Pons (tissue), 1 donor: ENCODE results near the gene TMEM200B.
"Not testable (repeated sequence)": the region's sequence is repeated elsewhere in the genome, so short reads cannot be mapped to it uniquely, and the experiment has no call there.

Experiments
- DNase-seq: peaks from one replicate; pipeline ENCODE4 v3.0.0-alpha.2; 2016; ENCODE audit warnings: low spot score

TMEM200B gene

GRCh38 chr1:29123887-29124365 is at the start of gene TMEM200B:
Gene TMEM200B, minus strand, starts transcription at chr1:29123903. Its CDS starts 2,075 bp downstream, at chr1:29121828.
- no peak for DNase-seq

GRCh38 chr1:29172415-29172939 is 48.8 kb upstream of the TMEM200B start:
- DNase-seq = no peak

DNA sequence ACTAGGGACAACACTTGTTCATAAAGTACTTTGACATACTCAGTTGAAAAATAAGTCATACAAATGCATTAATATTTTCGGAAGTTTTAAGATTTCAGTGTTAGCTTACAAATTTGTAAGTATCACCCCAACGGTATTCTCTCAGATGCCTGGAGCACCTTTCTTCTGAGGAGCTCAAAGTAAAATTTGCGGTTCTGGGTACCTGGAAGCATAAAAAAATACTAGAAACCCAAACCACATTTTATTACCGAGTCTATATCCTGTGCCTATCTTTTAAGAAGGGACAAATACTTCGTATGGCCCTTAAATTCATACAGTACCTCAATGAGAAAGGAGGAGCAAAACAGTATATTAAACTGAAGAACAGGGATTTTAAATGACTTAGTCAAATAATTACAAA is 47.8 kb upstream of the TMEM200B start:
- DNase-seq = no peak

DNA sequence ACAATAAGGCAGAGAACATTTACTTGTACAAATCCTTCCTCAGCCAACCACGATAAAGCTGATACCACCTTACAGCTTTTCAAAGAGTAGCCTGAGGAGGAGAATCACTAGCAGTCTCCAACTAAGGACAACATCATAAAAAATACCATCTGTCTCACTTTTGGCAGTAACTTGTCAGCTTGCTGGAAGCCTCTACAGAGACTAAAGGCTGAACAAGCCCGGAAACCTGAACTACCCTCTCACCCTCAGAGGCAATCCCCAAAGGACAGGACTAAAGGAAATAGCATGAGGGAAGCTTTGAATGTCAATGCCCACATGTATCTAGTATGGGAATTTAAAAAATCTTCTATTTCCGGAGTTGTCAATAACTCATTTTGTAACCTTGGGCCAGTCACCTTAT is 47.4 kb upstream of the TMEM200B start:
- DNase-seq = no peak

DNA sequence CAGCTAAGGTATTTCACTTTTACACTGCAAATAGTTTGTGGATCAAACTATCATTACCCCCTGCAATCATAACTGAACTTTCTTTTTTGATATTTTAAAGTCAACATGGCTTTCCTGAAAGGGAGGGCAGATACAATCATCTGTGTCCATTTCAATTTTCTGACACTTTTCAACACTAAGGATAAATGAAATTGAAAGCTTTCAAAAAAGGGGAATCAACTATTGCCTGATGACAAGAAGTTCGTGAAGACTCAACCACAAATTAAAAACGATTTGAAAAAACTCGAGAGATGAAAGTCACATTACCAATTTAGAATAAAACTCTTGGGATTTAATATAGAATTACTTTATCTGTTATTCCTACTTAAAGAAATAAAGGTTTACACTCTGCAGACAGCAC is 46.3 kb upstream of the TMEM200B start:
- DNase-seq = no peak

GRCh38 chr1:29167904-29168303 is 44.2 kb upstream of the TMEM200B start:
- no peak for DNase-seq

GRCh38 chr1:29166291-29166878 is 42.7 kb upstream of the TMEM200B start:
- no peak for DNase-seq

- no peak for DNase-seq
Measured at GRCh38 chr1:29164588-29164987, 40.9 kb upstream of the TMEM200B start.

DNA sequence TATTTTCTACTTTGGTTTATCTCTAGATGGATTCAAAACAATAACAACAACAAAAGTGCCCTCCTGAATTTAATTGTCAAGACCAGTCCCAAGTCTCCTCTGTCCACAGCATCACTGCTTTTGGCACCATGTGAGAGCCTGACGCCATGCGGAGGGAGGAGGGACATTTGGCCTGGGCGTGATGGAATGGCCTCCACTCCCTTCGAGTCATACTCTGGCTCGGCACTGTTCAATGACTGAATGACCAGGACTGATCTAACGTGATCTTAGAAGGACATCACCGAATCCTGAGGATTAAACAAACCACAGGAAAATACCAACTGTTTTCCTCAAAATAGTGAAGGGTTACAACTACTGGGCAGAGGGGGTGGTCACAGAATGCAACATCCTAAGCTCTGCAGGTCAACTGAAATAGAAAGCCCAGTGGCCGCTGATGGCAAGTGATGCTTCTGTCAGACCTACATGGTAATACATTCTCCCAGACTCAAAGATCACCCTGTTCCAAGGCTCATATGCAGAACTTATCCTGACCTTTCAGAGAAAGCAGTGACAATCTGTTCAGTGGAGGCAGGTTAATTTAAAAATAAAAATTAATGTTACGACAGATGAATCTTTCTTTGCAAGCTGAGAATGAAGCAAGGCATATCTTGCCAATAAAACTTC is 38.9 kb upstream of the TMEM200B start:
- no peak for DNase-seq

GRCh38 chr1:29162025-29162424 is 38.3 kb upstream of the TMEM200B start:
- DNase-seq = no peak

DNA sequence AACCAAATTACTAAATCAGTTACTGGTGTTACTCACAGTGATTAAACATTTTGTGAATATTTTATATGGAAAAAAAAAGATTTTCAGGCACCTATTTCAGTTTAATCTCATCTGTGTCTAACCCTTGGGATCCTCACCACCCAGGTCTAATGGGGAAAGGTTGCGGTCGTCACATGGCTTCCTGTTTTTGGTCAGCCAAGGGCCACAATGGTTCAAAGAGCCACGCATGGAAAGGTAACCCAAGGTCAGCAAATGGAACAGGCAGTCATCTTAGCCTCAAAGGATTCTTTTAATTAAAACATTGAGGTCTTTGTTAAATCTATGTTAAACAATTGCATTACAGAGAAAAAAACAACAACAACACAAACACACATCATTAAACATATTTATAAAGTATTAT is 36.1 kb upstream of the TMEM200B start:
- DNase-seq = no peak

GRCh38 chr1:29157269-29157601 is 33.5 kb upstream of the TMEM200B start:
- DNase-seq = no peak

GRCh38 chr1:29156543-29157268 is 33.0 kb upstream of the TMEM200B start:
- no peak for DNase-seq

DNA sequence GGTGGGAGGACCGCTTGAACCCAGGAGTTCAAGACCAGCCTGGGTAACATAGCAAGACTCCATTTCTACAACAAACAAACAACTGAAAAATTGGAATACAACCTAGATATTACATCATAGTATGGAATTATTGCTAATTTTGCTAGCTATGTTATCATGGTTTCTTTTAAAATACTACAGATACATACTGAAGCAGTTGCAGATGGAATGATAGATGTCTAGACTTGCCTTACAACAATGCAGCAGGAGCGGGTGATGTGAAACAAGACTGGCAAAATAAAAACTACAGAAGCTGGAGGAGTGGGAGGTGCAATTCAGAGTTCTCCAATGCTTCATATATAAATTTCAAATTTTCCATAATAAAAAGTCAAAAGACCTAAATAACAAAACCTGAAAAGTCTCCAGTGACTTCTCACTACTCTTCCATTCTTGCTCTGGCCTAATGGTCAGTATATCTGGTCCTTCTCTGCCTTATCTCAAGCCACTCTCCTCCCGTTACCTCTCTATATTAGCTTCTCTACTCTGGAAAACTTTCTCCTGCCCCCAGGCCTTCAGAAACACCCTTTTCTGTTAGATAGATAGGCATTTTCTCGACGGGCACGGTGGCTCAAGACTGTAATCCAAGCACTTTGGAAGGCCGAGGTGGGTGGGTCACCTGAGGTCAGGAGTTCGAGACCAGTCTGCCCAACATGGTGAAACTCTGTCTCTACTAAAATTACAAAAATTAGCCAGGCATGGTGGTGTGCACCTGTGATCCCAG is 28.5 kb upstream of the TMEM200B start:
- DNase-seq = no peak

- DNase-seq = not testable (repeated sequence)
Measured at GRCh38 chr1:29150346-29150745, 26.6 kb upstream of the TMEM200B start.

DNA sequence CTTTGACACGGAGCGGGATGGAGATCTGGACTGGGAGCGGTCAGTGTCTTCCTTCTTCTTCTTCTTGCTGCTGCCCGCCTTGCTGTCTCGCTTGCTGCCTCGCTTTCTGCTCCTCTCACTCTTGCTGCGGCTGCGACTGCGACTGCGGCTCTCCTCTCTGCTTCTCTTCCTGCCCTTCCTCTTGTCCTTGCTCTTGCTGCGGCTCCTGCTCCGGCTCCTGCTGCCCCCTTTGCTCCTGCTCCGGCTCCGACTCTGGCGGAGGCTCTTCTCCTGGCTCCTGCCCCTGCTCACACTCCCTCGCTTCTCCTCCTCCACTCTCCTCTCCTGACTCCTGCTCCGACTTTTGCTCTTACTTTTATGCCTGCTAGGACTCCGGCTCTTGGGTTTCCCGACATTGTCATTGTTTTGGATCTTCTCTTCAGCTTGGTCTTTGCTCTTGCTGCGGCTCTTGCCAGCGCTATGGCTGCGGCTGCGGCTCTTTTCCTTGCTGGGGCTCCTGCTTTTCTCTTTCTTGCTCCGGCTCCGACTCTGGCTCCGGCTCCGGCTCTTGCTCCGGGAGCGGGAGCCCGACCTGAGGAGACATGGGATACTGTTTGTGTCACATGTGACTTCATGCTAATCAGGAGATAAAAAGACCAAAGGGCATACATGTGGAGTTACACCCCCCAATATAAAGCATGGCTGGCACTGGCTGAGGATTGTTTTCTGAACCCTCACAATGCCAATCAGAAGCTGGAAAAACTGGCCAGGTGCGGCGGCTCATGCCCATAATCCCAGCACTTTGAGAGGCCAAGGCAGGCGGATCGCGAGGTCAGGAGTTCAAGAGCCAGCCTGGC is 25.2 kb upstream of the TMEM200B start:
- no peak for DNase-seq

DNA sequence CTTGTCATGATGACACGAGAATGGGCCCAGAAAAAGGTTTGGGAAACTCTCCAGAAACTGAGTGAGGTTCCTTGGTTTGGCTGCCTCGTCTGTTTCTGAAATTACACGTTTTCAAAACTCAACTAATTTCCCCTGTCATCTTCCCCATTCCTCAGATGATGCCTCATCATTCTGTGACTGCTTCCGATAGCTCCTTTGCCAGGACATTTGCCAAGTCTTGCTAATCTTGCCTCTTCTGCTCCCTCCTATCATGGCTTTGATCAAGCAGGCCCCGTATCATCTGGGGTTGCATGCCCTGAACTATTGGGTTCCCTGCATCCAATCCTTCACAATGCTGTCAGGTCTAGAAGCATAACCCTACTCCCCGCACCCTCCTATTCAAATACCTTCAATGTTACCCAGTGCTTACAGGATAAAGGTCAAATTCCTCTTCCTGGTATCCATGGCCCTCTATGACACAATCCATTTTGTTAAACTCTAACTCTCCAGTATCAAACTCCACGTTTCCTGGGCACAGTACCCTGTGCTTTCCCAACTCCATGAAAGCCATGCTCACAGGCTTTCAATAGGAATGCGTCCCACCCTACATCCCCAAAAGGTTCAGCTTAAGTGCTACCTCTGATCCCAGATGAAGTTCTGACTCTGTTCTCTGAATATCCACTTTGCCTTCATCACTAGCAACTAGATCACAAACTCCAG is 22.2 kb upstream of the TMEM200B start:
- DNase-seq = no peak

GRCh38 chr1:29144178-29144577 is 20.5 kb upstream of the TMEM200B start:
- DNase-seq = no peak

GRCh38 chr1:29142714-29143113 is 19.0 kb upstream of the TMEM200B start:
- DNase-seq = no peak

DNA sequence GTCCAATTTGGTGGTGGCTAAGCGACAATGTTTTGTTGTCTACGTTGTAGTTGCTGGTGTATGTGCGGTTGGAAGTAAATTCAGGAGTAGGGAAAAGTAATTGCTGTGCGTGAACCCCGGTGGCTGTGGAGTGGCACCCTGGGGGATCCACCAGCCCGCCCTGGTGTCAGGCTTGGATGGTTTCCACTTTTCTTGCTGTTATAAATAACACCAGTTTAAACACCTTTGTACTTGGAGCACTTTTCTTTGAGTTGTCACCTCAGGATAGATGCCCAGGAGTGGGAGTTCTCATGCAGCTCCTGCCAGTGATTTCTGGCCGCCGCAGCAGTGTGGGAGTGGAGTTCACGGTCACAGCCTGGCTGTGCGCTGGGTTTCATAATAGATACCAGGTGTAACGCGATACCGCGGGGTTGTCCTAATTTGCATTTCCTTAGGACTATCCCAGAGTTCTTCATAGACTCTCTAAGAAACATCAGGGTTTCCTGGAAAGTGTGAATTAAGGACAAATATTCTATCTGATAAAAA is 12.8 kb upstream of the TMEM200B start:
- no peak for DNase-seq

GRCh38 chr1:29134695-29135028 is 11.0 kb upstream of the TMEM200B start:
- no peak for DNase-seq
